ENCODE results near the gene DHRS2.

The DHRS2 gene

DNA sequence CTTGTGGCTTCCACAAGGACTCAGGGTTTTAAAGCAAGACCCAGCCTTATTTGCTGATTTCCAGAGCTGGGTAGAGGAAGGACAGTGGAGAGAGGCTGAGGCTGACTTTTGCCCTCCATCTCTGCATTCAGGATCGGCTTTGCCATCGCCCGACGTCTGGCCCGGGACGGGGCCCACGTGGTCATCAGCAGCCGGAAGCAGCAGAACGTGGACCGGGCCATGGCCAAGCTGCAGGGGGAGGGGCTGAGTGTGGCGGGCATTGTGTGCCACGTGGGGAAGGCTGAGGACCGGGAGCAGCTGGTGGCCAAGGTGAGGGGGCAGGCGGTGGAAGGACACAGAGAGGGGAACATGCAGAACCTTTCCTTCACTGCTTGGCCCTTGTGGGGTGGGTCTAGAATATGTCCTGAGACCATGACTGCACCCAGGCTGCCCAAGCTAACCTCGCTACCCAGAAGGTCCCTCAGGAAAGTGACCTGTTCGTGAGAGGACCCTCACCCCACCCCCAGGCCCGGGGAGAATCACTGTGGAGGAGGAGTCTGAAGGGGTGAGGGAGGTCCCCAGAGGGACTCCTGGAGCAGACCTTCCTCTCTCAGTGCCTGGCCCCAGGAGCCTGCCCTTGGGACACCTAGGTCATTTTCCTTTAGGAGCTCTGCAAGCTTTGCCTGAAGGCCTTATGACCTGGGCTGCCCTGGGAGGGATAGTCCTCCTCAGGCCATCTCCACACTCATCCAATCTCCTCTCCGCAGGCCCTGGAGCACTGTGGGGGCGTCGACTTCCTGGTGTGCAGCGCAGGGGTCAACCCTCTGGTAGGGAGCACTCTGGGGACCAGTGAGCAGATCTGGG, 3.1 kb downstream of the DHRS2 start:
- Histone ChIP-seq H3K27me3 (no peaks in the 10 kb centered on the region), H3K4me1 (0 out of 2 replicates have a peak, but pooled peaks cover 3% of the 10 kb centered on the region), H3K9me3 (peaks cover 17% of the 10 kb centered on the region), H3K9ac (no peak overlapping the region), H3K4me3 (no peak overlapping the region), H3K27ac (no peak overlapping the region), H4K20me1 (no peaks in the 10 kb centered on the region), H3K36me3 (no peaks in the 10 kb centered on the region), H3K4me2 (no peak overlapping the region)
- no peak for TF ChIP-seq Cebpa-rat (IDR thresholded peaks at IDR 0.05)

DNA sequence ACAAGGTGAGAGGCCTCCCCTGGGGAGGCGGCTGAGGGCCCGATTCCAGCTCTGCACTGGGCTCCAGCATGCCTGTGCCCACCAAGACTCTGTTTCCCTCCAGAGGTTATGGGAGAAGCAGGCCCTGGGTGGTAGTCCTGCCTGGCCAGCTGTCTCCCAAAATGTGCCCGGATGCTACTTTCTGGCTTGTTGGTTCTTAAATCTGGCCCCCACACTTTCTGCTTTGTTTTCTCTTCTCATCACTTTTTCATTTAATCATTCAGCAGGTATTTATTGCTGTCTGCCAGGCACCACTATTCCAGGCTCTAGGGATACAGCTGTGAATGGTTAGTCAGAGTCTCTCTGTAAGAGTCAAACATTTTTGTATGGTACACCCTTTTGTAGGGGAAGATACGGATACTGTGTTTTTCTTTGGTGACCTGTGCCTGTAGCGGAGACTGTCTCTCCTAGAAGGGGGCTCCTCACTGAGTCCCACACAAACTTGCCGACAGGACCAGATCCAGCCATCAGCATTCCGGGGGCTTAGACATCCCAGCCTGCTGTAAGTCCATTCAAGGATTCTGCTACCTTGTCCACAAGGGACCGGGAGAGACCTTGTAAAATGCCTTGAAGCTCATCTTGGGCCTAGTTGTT, 3.8 kb downstream of the DHRS2 start:
- Histone ChIP-seq H4K20me1 (no peaks in the 10 kb centered on the region), H3K9me3 (peaks cover 17% of the 10 kb centered on the region), H3K27ac (no peak overlapping the region), H3K36me3 (no peaks in the 10 kb centered on the region), H3K4me3 (no peak overlapping the region), H3K4me2 (no peak overlapping the region), H3K4me1 (0 out of 2 replicates have a peak, but pooled peaks cover 3% of the 10 kb centered on the region), H3K9ac (no peak overlapping the region), H3K27me3 (no peaks in the 10 kb centered on the region)
- no peak for TF ChIP-seq Cebpa-rat (IDR thresholded peaks at IDR 0.05)

DNA sequence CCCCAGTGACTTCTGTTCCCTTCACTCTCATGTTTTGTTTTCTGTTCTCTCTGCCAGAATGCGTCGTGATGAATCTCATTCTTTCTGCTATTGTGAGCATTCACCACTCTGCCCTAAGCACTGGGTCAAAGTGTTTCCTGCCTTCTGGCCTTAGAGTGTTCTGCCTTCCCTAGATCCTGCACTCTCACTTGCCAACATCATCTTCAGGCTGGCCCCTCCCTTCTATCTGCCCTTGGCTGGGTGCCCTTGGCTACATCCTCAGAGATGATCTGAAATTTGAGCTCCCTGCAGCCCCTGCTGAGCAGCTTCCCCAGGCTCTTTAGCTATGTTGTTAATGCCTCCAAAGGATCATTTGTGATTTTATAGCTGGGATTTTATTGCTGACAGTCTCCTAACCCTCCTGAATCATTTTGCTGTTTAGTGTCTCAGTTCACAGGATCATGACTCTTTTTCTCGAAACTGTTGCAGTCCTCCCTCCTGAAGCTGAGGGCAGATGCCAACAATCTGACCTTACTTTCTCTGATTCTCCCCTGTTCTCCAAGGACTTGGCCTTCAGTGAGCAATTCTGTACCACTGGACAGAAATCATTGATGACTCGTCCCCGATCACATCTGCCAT, 4.5 kb downstream of the DHRS2 start:
- Histone ChIP-seq H3K4me1 (0 out of 2 replicates have a peak, but pooled peaks cover 3% of the 10 kb centered on the region), H3K4me3 (no peak overlapping the region), H3K4me2 (no peak overlapping the region), H3K27me3 (no peaks in the 10 kb centered on the region), H3K9me3 (peaks cover 14% of the 10 kb centered on the region), H4K20me1 (no peaks in the 10 kb centered on the region), H3K27ac (no peak overlapping the region), H3K36me3 (no peaks in the 10 kb centered on the region), H3K9ac (no peak overlapping the region)
- TF ChIP-seq Cebpa-rat (IDR thresholded peaks at IDR 0.05), result no peak

DNA sequence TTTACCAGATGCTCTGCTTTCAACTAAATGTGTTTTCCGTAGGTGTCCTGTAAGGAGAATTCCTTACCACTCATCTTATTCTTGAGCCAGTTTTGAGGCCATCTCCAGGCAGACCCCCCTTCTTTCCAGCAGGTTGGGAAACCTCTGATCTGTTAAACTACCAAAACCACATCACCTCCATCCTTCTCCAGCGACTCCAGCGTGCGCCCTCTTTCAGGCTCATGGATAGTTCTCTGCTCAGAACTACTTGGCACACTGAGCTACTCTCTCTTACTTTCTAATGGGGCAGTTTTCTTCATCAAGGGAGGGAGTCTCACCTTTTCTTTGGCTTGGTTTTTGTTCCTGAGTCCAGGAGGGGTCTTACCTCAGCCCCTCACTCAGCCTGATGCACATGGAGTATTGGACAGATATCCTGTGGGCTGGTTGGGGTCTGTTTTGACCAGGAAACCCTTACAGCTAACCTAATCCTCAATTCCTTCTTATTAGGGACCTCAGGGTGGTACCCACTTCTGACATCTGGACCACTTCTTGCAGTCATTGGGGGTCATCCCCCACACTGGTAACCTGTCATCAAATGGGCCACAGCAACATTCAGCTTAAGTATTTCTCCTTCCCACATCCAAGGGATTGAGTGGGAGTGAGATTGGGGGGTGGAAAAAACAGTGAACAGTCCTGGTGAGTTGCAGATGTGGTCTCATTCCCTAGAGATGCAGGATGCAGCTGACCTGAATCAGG, 5.2 kb downstream of the DHRS2 start:
- no peaks in the 10 kb centered on the region for H3K27me3 ChIP-seq
- H3K4me2 ChIP-seq, result 0 out of 2 replicates have a peak overlapping the region, but pooled peaks have one; percentile 5
- H3K4me1 ChIP-seq, result 0 out of 2 replicates have a peak, but pooled peaks cover 3% of the 10 kb centered on the region
- peaks cover 6% of the 10 kb centered on the region for H3K9me3 ChIP-seq
- no peak overlapping the region for H3K27ac ChIP-seq
- H3K4me3 ChIP-seq, result no peak overlapping the region
- H3K9ac ChIP-seq, result no peak overlapping the region
- no peaks in the 10 kb centered on the region for H3K36me3 ChIP-seq
- no peak for TF ChIP-seq Cebpa-rat (IDR thresholded peaks at IDR 0.05)
- H4K20me1 ChIP-seq, result no peaks in the 10 kb centered on the region

DNA sequence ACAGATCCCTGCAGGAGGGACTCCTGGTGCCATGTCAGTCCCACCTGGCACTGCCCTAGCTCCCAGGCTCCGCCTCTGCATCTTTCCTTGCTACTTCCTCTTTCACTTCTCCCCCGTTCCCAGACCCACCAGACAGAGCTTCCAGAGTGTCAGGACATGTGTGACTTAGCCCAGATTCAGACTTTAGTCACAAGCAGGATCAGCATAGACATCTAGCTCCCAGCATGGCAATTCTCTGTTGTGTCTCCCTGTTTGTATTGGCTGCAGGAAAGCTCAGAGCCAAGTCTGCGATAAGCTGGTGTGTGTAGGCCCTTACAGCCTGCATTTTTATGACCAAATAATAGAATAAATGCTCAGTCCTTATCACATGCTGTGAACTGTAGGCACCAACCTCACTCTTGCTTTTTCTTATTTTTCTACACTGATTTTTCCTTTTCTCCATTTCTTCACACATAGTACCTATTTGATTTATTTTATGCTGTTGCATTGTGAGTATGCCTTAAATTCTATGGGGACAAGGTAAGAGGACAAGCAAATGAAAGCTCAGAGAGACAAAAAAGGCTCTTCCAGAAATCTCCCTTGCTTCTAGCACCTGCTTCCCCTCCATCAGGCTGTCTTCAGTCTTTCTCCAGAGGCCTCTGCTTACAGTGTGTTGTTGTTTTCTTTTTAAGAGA, 5.9 kb downstream of the DHRS2 start:
- no peaks in the 10 kb centered on the region for H3K27me3 ChIP-seq
- no peak for TF ChIP-seq Cebpa-rat (IDR thresholded peaks at IDR 0.05)
- H3K9ac ChIP-seq, result no peak overlapping the region
- no peaks in the 10 kb centered on the region for H3K36me3 ChIP-seq
- no peak overlapping the region for H3K4me3 ChIP-seq
- no peak overlapping the region for H3K27ac ChIP-seq
- H4K20me1 ChIP-seq, result no peaks in the 10 kb centered on the region
- H3K4me2 ChIP-seq, result 0 out of 2 replicates have a peak overlapping the region, but pooled peaks have one; percentile 5
- H3K4me1 ChIP-seq, result 0 out of 2 replicates have a peak, but pooled peaks cover 3% of the 10 kb centered on the region
- no peaks in the 10 kb centered on the region for H3K9me3 ChIP-seq

DNA sequence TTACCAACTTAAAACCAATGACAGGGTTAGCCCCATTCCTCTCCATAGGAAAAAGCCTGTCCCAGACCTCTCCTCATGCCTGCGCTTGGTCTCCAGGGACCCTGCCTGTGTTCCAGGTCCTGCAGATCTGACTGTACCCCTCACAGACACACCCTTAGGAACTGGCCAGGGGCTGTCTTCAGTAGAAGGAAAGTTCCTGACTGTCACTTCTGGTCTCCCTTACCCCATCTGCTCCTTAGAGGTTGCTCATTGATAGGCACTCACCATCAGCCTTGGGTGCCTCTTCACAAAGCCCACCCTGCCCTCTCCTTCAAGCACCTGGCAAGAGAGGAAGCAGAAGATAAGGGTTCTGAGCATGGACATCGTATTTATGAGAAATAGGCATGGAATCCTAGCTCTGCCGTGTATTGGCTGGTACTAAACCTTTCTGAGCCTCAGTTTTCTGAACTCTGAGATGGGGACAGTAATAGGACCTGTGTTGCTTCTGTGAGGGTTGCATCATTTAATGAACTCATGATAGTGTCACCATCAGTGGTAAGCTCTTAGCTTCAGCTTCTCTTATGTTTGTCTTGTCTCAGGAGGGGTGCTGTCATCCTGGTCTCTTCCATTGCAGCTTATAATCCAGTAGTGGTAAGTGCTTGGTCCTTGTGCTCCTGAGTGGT, 7.5 kb downstream of the DHRS2 start:
- Histone ChIP-seq H3K27ac (no peak overlapping the region), H3K9me3 (no peaks in the 10 kb centered on the region), H3K4me3 (no peak overlapping the region), H4K20me1 (no peaks in the 10 kb centered on the region), H3K27me3 (no peaks in the 10 kb centered on the region), H3K4me2 (no peak overlapping the region), H3K9ac (no peak overlapping the region), H3K4me1 (0 out of 2 replicates have a peak, but pooled peaks cover 3% of the 10 kb centered on the region), H3K36me3 (no peaks in the 10 kb centered on the region)
- TF ChIP-seq Cebpa-rat (IDR thresholded peaks at IDR 0.05), result no peak

DNA sequence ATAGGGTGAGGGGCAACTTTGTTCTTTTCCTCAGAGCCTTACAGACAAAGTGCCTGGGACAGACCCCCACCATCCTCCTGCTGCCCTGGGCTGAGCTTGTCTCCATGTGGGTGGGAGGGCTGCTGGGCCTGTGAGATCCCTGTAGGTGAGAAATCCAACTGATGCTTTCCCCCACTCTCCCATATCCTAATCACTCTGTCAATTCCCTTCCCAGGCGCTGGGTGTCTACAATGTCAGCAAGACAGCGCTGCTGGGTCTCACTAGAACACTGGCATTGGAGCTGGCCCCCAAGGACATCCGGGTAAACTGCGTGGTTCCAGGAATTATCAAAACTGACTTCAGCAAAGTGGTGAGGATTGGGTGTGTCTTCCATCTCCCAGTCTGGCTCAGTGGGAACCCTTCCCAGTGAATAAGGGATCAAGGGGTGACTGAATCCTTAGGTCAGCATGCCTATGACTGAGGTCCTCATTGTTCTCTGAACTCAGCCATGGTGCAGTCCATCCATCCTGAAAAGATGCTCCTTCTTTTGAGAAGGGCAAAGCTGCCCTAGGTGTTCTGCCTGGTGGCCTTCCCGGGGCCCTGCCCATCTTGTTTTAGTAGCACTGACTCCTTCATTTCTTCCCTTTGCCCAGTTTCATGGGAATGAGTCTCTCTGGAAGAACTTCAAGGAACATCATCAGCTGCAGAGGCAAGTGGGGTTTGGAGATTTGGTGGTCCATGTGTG, 8.2 kb downstream of the DHRS2 start:
- H3K27me3 ChIP-seq, result no peaks in the 10 kb centered on the region
- H3K4me3 ChIP-seq, result no peak overlapping the region
- H4K20me1 ChIP-seq, result no peaks in the 10 kb centered on the region
- H3K9me3 ChIP-seq, result no peaks in the 10 kb centered on the region
- H3K27ac ChIP-seq, result no peak overlapping the region
- H3K4me2 ChIP-seq, result no peak overlapping the region
- H3K9ac ChIP-seq, result no peak overlapping the region
- 0 out of 2 replicates have a peak, but pooled peaks cover 3% of the 10 kb centered on the region for H3K4me1 ChIP-seq
- H3K36me3 ChIP-seq, result no peaks in the 10 kb centered on the region
- TF ChIP-seq Cebpa-rat (IDR thresholded peaks at IDR 0.05), result no peak

DNA sequence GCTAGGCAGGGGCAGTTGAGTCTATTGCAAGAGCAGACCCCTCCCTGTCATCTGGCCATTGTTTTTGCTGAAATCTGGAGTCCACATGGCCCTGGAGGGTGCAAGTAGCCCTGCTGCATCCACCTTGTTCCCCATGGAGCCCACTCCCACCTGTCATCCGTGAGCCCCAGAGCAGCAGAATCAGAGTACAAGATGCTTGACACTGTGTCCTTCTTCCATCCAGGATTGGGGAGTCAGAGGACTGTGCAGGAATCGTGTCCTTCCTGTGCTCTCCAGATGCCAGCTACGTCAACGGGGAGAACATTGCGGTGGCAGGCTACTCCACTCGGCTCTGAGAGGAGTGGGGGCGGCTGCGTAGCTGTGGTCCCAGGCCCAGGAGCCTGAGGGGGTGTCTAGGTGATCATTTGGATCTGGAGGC, 8.8 kb downstream of the DHRS2 start:
- Histone ChIP-seq H4K20me1 (no peaks in the 10 kb centered on the region), H3K36me3 (no peaks in the 10 kb centered on the region), H3K27me3 (no peaks in the 10 kb centered on the region), H3K4me1 (0 out of 2 replicates have a peak, but pooled peaks cover 3% of the 10 kb centered on the region), H3K9ac (no peak overlapping the region), H3K27ac (no peak overlapping the region), H3K4me3 (no peak overlapping the region), H3K9me3 (no peaks in the 10 kb centered on the region), H3K4me2 (no peak overlapping the region)
- TF ChIP-seq Cebpa-rat (IDR thresholded peaks at IDR 0.05), result no peak

Measured in BLaER1 (cell line).